Measurements from ENCODE around the gene MAPKBP1. TPM values are rescaled to one million over a fixed set of nuclear protein-coding genes. Genes with fewer than 3 reads are reported as not detected.
"Not testable (repeated sequence)": the region's sequence is repeated elsewhere in the genome, so short reads cannot be mapped to it uniquely, and the experiment has no call there.

MAPKBP1 gene, protein sequence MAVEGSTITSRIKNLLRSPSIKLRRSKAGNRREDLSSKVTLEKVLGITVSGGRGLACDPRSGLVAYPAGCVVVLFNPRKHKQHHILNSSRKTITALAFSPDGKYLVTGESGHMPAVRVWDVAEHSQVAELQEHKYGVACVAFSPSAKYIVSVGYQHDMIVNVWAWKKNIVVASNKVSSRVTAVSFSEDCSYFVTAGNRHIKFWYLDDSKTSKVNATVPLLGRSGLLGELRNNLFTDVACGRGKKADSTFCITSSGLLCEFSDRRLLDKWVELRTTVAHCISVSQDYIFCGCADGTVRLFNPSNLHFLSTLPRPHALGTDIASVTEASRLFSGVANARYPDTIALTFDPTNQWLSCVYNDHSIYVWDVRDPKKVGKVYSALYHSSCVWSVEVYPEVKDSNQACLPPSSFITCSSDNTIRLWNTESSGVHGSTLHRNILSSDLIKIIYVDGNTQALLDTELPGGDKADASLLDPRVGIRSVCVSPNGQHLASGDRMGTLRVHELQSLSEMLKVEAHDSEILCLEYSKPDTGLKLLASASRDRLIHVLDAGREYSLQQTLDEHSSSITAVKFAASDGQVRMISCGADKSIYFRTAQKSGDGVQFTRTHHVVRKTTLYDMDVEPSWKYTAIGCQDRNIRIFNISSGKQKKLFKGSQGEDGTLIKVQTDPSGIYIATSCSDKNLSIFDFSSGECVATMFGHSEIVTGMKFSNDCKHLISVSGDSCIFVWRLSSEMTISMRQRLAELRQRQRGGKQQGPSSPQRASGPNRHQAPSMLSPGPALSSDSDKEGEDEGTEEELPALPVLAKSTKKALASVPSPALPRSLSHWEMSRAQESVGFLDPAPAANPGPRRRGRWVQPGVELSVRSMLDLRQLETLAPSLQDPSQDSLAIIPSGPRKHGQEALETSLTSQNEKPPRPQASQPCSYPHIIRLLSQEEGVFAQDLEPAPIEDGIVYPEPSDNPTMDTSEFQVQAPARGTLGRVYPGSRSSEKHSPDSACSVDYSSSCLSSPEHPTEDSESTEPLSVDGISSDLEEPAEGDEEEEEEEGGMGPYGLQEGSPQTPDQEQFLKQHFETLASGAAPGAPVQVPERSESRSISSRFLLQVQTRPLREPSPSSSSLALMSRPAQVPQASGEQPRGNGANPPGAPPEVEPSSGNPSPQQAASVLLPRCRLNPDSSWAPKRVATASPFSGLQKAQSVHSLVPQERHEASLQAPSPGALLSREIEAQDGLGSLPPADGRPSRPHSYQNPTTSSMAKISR (N-terminal part only)
- 30.9 and 36.7 TPM in 2 replicates for total RNA-seq

DNA sequence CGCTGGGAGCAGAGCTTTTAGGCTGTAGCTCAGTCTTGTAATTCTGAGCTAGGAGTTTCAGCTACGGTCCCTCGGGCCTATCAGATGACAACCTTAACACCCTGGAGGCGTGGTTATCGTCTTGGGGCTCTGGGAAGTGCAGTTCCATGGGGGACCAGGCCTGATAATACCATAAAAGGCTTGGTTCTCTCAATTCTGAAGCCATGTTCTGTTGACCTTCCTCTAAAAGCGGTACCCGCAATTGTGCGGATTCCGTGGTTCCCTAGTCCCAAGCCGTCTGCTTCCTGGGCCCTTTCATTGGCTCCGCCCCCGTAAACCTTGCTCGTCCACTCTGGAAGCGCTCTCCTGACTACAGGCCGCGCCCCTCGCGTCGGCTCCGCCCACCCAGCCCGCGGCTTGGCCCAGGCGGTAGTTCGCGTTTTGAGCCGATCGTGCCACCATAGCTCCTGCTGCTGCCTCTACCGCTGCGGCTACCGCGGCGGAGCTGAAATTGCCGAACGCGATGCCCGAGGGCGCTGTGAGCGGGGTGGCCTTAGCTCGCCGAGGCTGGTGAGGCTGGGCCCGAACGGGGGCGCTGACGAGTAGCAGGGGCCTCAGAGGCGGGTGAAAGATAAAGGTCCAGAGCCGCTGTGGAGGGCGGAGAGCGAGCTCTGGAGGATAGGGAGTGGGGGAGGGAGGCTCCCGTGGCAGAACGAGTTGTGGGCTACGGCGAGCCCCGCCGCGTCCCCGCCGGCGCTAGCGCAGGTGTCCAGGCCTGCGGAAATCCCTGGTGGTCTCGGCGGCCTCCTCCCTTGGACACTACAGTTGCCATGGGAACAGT, at the start of gene MAPKBP1:
TSS of gene MAPKBP1 (plus strand) at position 423 of the 820 bp plus-strand sequence. CDS start 792 bp downstream, outside the sequence.
- peak within 1 kb of the TSS; percentile 82 for H3K4me3 ChIP-seq (ENCODE audit: low read depth, low read length)
- TF ChIP-seq, protein P1, sequence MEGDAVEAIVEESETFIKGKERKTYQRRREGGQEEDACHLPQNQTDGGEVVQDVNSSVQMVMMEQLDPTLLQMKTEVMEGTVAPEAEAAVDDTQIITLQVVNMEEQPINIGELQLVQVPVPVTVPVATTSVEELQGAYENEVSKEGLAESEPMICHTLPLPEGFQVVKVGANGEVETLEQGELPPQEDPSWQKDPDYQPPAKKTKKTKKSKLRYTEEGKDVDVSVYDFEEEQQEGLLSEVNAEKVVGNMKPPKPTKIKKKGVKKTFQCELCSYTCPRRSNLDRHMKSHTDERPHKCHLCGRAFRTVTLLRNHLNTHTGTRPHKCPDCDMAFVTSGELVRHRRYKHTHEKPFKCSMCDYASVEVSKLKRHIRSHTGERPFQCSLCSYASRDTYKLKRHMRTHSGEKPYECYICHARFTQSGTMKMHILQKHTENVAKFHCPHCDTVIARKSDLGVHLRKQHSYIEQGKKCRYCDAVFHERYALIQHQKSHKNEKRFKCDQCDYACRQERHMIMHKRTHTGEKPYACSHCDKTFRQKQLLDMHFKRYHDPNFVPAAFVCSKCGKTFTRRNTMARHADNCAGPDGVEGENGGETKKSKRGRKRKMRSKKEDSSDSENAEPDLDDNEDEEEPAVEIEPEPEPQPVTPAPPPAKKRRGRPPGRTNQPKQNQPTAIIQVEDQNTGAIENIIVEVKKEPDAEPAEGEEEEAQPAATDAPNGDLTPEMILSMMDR (IDR thresholded peaks at IDR 0.05; ENCODE audit: insufficient read depth, low read depth, low read length) = peak; percentile 69
- peak; percentile 99 for DNase-seq (ENCODE audit: low read depth)

DNA sequence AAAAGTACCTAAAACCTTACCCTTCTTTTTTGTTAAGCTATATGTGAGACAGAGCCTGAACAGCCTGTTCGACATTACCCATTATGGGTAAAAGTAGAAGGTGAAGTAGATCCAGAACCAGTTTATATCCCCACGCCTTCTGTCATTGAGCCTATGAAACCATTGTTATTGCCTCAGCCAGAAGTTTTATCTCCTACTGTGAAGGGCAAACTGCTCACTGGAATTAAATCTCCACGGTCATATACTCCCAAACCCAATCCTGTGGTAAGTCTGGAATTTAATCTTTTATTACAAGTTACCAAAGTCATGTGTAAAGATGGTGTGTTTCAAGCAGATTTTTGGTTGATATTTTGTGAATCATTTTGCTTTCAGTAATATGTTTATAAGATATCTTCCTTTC, 47.1 kb upstream of the MAPKBP1 start:
- TF ChIP-seq, protein P1 (IDR thresholded peaks at IDR 0.05; ENCODE audit: insufficient read depth, low read depth, low read length) = no peak
- peak; percentile 77 for DNase-seq (ENCODE audit: low read depth)
- H3K4me3 ChIP-seq (ENCODE audit: low read depth, low read length) = no peak overlapping the region

DNA sequence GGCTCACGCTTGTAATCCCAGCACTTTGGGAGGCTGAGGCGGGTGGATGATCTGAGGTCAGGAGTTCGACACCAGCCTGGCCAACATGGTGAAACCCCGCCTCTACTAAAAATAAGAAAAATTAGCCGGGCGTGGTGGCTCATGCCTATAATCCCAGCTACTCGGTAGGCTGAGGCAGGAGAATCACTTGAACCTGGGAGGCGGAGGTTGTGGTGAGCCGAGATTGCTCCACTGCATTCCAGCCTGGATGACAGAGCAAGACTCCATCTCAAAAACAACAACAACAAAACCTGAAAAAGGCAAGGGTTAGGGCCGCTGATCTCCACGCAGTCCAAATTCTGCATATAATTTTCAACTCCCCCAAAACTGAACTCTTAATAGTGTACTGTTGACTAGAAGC, 46.2 kb upstream of the MAPKBP1 start:
- not testable (repeated sequence) for H3K4me3 ChIP-seq (ENCODE audit: low read depth, low read length)
- DNase-seq (ENCODE audit: low read depth) = peak; percentile 33

DNA sequence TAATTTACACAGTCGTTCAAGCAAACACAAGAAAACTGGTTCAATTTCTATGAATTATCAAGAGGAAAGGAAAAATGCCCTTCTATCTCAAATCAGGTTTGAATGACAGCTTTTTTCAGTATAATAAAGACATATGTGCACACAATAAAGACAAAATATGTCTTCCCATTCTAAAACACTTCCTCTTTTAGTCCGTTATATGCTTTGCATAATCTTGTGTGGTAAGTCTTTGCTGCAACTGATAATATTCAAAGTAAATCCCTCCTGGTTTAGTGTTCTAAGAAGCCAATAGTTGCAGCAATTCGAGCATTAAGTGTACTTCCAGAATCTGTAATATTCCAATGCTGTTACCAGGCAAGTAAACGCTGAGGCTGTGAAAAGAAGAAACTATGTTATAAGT, 43.7 kb upstream of the MAPKBP1 start:
- no peak overlapping the region for H3K4me3 ChIP-seq (ENCODE audit: low read depth, low read length)
- DNase-seq (ENCODE audit: low read depth) = peak; percentile 72
- TF ChIP-seq, protein P1 (IDR thresholded peaks at IDR 0.05; ENCODE audit: insufficient read depth, low read depth, low read length) = no peak

DNA sequence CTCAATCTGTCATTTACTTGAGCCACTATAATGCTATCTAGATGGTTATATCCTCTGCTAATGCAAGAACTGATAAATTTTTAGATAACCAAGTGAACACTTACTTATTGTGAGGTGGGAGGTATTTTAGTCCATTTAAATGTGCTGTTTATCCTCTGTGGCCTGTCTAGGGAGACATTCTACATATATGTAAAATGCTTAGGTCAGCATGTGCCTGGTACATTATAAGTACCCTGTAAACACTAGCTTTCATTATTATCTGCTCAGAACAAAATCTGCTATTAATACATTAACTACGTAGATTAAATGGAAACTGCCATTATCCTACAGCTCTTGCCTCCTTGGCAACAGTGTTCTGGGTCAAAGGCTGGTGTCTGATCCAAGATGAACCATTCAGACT, 41.8 kb upstream of the MAPKBP1 start:
- TF ChIP-seq, protein P1 (IDR thresholded peaks at IDR 0.05; ENCODE audit: insufficient read depth, low read depth, low read length) = no peak
- no peak overlapping the region for H3K4me3 ChIP-seq (ENCODE audit: low read depth, low read length)
- DNase-seq (ENCODE audit: low read depth) = no peak

DNA sequence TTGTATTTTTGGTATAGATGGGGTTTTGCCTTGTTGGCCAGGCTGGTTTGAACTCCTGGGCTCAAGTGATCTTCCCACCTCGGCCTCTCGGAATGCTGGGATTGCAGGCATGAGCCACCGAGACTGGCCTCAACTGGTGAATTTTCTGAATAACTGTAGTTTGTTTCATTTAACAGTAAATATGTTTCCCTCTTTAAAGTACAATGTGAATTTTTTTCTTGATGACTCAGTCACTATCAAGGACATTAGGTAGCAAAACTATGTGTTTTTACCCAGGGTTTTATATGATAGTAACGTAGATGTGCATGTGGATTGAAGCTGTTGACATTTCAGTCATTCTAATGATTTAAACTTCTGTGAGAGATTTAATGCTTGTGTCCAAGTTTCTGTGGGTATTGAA, 40.2 kb upstream of the MAPKBP1 start:
- TF ChIP-seq, protein P1 (IDR thresholded peaks at IDR 0.05; ENCODE audit: insufficient read depth, low read depth, low read length) = no peak
- DNase-seq (ENCODE audit: low read depth) = peak; percentile 19
- H3K4me3 ChIP-seq (ENCODE audit: low read depth, low read length) = no peak overlapping the region
